ENCODE results near the gene RAD51B. TPM values are rescaled to one million over a fixed set of nuclear protein-coding genes. Genes with fewer than 3 reads are reported as not detected.

Gene RAD51B
- total and polyA plus RNA-seq, 9 of the 15 experiments (the other 6 are each of a cell fraction or from before 2014, with no cell fraction given), result 8.5 to 17.3 (median 11.3) TPM

GRCh38 chr14:68249661-68250451, 430.3 kb downstream of the RAD51B start:
- TF ChIP-seq MTF1 (CRISPR knock-in tag; IDR thresholded peaks at IDR 0.05; ENCODE audit: borderline replicate concordance), result no peak
- no peak for TF ChIP-seq HDAC6 (IDR thresholded peaks at IDR 0.05; ENCODE audit: low read depth, low read length)
- TF ChIP-seq BRF1 (IDR thresholded peaks at IDR 0.05; ENCODE audit: borderline replicate concordance, extremely low read depth, insufficient read length), result no peak
- Histone ChIP-seq H2AFZ (ENCODE audit: low read depth, low read length) (no peak overlapping the region), H3K9ac (ENCODE audit: insufficient read depth in 1 of 2, low read depth in 2 of 2, low read length in 2 of 2) (no peak overlapping the region)

More at GRCh38 chr14:68249661-68250451, 430.3 kb downstream of the RAD51B start:
- H3K9me3 ChIP-seq (replicated peaks; ENCODE audit: control insufficient read depth, insufficient read depth, low read depth, low read length), result no peaks in the 10 kb centered on the region
- BruUV-seq (replicated peaks), result no TSS peak
- no peak overlapping the region for H3K4me2 ChIP-seq (ENCODE audit: insufficient read depth, low read length)
- peaks cover 0 to 33% of the 10 kb centered on the region in 2 experiments; a peak in 2 of 5 replicates for H3K4me1 ChIP-seq (replicated peaks in 1 of 2; ENCODE audit: control insufficient read depth in 2 of 2, insufficient read depth in 2 of 2, low read length in 2 of 2)
- POLR2A ChIA-PET, result no interaction called here
- in situ Hi-C loops (cut with MboI), result loop anchor here (10.0 kb wide), 2 partner anchors 305 to 575 kb away; no protein-coding TSS in a partner anchor
- intact Hi-C loops (cut with micrococcal nuclease), result loop anchor here (5.0 to 10.0 kb wide), 3 partner anchors 165 to 308 kb away; no protein-coding TSS in a partner anchor
- H3K9me1 ChIP-seq (ENCODE audit: control insufficient read depth, insufficient read depth, low read length), result no peaks in the 10 kb centered on the region
- CTCF ChIA-PET (ENCODE audit: low intra/inter-chr PET ratio), result interaction anchor here (2.0 kb wide), 1 partner anchor 567 kb away, joined by 6 read pairs; no protein-coding TSS in a partner anchor
- WGBS (ENCODE audit: insufficient coverage, low coverage, missing lambda C conversion rate), result 67% methylated on average over 3 of the region's 3 CpGs
- H3K4me3 ChIP-seq, result no peak overlapping the region
- no peak for FAIRE-seq
- H3K27ac ChIP-seq (ENCODE audit: extremely low read depth, low read depth, low read length), result no peak overlapping the region
- no peak for ATAC-seq
- no peaks in the 10 kb centered on the region for H4K20me1 ChIP-seq (replicated peaks; ENCODE audit: control insufficient read depth, insufficient read depth, low read length)
- DNase-seq (ENCODE audit: extremely low read depth in 1 of 4, low spot score in 3 of 4), result no peak
- H3K36me3 ChIP-seq (ENCODE audit: control insufficient read depth, insufficient read depth, low read length), result no peaks in the 10 kb centered on the region
- H3K27me3 ChIP-seq (ENCODE audit: control insufficient read depth in 2 of 2, insufficient read depth in 2 of 2, low read length in 2 of 2), result no peaks in the 10 kb centered on the region
- H3K79me2 ChIP-seq (ENCODE audit: control insufficient read depth, insufficient read depth, low read length), result no peaks in the 10 kb centered on the region

All from K562 (cell line).